ENCODE results near the gene SLC8B1. TPM values are rescaled to one million over a fixed set of nuclear protein-coding genes. Genes with fewer than 3 reads are reported as not detected.

SLC8B1 gene
- total and polyA plus RNA-seq, 2 of the 4 experiments (the other 2 are of a cell fraction) = 4.1 to 10.2 TPM

- H3K27me3 ChIP-seq (ENCODE audit: control insufficient read depth, insufficient read depth, low read length) = no peaks in the 10 kb centered on the region
- H2AK5ac ChIP-seq (ENCODE audit: low read depth, low read length) = no peak overlapping the region
- H3K9me3 ChIP-seq (ENCODE audit: control insufficient read depth, insufficient read depth, low read length) = peaks cover 2% of the 10 kb centered on the region; the same call in 1 of the 2 replicates
- H3K79me1 ChIP-seq (ENCODE audit: low read depth in 1 of 2, low read length in 2 of 2) = peaks cover 3 to 7% of the 10 kb centered on the region in 2 experiments; a peak in 2 of 4 replicates
- no peak overlapping the region; the same call in 1 of the 2 replicates for H2BK120ac ChIP-seq (ENCODE audit: low read depth, low read length)
- peak overlapping the region; percentile 61 for H2AK9ac ChIP-seq (replicated peaks; ENCODE audit: low read depth, low read length, poor library complexity)
- BruUV-seq (replicated peaks) = no TSS peak
- H3K9me1 ChIP-seq (ENCODE audit: insufficient read depth, low read length) = peaks cover 8% of the 10 kb centered on the region; the same call in 1 of the 2 replicates
- peaks cover 8% of the 10 kb centered on the region for H3K36me3 ChIP-seq (ENCODE audit: control insufficient read depth, insufficient read depth, low read length)
- no peak overlapping the region for H3K23ac ChIP-seq (ENCODE audit: low read depth, low read length)
- no peak overlapping the region for H4K8ac ChIP-seq (ENCODE audit: low read depth in 2 of 2, low read length in 2 of 2)
- peak overlapping the region; percentile 70; the same call in 1 of the 2 replicates for H3K4ac ChIP-seq (ENCODE audit: low read depth, low read length)
- dilution Hi-C loops (cut with HindIII; ENCODE audit: low sequenced_read_pairs, unreplicated experiment) (no loop called here), intact Hi-C loops (cut with micrococcal nuclease) (no loop called here), in situ Hi-C loops (cut with MboI; ENCODE audit: low sequenced_read_pairs) (no loop called here)
- H3K4me1 ChIP-seq (ENCODE audit: control insufficient read depth, insufficient read depth, low read length) = peaks cover 4% of the 10 kb centered on the region
- peak overlapping the region; percentile 77 for H2AFZ ChIP-seq (replicated peaks; ENCODE audit: low read length, poor library complexity)
- WGBS, 2 experiments (ENCODE audit: extremely low coverage in 2 of 2, insufficient read length in 1 of 2) = no CpG with 5 or more reads among the region's 2 CpGs
- POLR2A ChIA-PET (ENCODE audit: unreplicated experiment) = no interaction called here
- 0 out of 2 replicates have a peak overlapping the region, but pooled peaks have one; percentile 81 for H3K14ac ChIP-seq (replicated peaks; ENCODE audit: low read depth, low read length)
- H4K5ac ChIP-seq (ENCODE audit: low read depth, low read length) = no peak overlapping the region
- no peaks in the 10 kb centered on the region for H4K20me1 ChIP-seq (ENCODE audit: insufficient read depth, low read length)
- no peak overlapping the region for H3K9ac ChIP-seq (ENCODE audit: low read depth, low read length)
- no peak overlapping the region; the same call in 1 of the 2 replicates for H4K91ac ChIP-seq (ENCODE audit: insufficient read depth, low read depth, low read length)
- H2BK5ac ChIP-seq (ENCODE audit: low read depth, low read length, poor library complexity, severe bottlenecking) = peak overlapping the region; percentile 54
- peak; percentile 90 for DNase-seq
- ATAC-seq (ENCODE audit: low read depth) = peak; percentile 67
- H3K56ac ChIP-seq (ENCODE audit: extremely low read depth, insufficient read depth, low read length) = no peak overlapping the region
- H3K4me3 ChIP-seq (ENCODE audit: insufficient read depth, low read depth, low read length) = no peak overlapping the region
- no peak overlapping the region for H3K27ac ChIP-seq (ENCODE audit: insufficient read depth, low read length)
- no peak overlapping the region for H2BK20ac ChIP-seq (ENCODE audit: low read depth, low read length)
- CTCF ChIA-PET = interaction anchor here (0.6 kb wide), 3 partner anchors 50 to 125 kb away, joined by 3 to 5 read pairs (median 3); no protein-coding TSS in a partner anchor
- TF ChIP-seq CHD1 (IDR thresholded peaks at IDR 0.05; ENCODE audit: low read depth, low read length) (no peak), MAFK (IDR thresholded peaks at IDR 0.05; ENCODE audit: low read depth, low read length) (peak; percentile 91), NFE2L2 (IDR thresholded peaks at IDR 0.05; ENCODE audit: low read depth, low read length) (peak; percentile 55; the same call in 1 of the 2 replicates), USF2 (IDR thresholded peaks at IDR 0.05; ENCODE audit: low read depth, low read length) (peak; percentile 64; the same call in 1 of the 2 replicates), CTCF (conservative IDR thresholded peaks at IDR 0.05; ENCODE audit: low read depth, low read length) (no peak), CEBPB (IDR thresholded peaks at IDR 0.05; ENCODE audit: low read depth, low read length) (no peak)
- H3K18ac ChIP-seq (ENCODE audit: low read depth, low read length) = peak overlapping the region; percentile 55; the same call in 1 of the 2 replicates
- H2BK15ac ChIP-seq (ENCODE audit: low read depth, low read length) = no peak overlapping the region
- H3K4me2 ChIP-seq (ENCODE audit: low read depth, low read length) = no peak overlapping the region
Measured at GRCh38 chr12:113322343-113322742, 12.6 kb downstream of the SLC8B1 start.

Measured in IMR-90 (cell line).